ENCODE results near the gene PHF19. TPM values are rescaled to one million over a fixed set of nuclear protein-coding genes. Genes with fewer than 3 reads are reported as not detected.

PHF19 gene
- total RNA-seq, 1 experiment from 2014 or later: 77.5 TPM

DNA sequence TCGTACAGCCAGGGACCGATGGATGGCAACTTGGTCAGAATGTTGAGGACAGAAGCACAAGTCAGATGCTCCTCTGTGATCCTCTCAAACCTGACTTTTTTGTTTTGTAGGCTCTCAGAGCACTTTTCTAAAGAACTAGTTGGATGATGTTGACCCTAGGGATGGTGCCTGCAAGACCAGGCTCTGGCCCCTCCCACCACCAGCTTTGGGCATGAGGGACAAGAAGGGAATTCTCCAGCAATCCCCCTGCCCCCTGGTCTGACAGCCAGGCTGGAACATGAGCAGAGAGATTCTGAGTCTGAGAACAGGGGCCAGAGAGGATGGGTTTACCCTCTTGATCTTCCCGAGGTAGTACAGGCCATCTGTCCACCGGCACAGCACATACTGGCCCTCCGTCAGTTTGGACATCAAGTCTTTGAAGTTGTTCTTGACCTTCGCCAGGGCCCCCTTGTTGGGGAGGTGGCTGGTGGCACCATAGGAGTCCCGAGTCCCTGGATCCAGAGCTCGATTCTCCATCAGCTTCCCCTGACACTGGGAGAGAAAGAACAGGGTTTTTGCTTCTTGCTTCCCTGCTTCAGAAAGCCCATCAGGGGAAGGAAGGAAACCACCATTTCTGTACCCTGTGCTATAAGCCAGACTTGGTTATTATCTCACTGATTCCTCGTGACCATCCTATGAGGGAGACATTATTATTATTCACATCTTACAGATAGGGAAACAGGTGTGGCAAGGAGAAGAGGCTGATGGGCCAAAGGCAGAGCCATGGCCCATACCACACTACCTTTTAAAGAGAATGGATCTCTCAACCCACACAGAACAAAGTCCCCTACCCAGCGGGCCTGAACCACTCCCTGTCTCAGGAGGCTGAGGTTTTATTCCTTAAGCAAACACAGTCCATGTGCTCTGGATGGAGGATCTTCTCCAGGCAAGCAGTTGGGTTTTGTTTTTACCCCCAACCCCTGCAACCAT lies 2.5 kb downstream of the PHF19 start:
- DNase-seq (ENCODE audit: low read depth): no peak

DNA sequence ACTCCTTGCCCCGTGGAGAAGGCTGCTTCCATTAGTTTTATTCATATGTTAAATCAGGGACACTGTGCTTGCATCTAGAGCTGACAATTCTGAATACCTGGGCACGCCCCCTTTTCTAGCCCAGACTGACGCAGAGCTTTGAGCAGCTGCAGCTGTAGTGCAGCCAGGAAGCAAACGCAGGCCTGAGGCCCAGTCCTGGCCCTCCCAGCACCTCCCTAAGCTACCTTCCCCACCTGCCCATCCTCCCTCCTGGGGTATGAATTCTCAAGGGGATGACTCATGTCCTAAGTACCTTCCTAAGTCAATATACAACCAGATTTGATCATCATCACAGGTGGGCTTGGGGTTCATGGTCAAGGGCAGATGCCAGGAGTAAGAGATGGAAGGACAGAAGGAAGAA lies 3.5 kb downstream of the PHF19 start:
- DNase-seq (ENCODE audit: low read depth): no peak

GRCh38 chr9:120872791-120873502 lies 4.0 kb downstream of the PHF19 start:
- no peak for DNase-seq (ENCODE audit: low read depth)

- no peak for DNase-seq (ENCODE audit: low read depth)
These were observed 6.8 kb downstream of the PHF19 start for GRCh38 chr9:120870206-120870605.

DNA sequence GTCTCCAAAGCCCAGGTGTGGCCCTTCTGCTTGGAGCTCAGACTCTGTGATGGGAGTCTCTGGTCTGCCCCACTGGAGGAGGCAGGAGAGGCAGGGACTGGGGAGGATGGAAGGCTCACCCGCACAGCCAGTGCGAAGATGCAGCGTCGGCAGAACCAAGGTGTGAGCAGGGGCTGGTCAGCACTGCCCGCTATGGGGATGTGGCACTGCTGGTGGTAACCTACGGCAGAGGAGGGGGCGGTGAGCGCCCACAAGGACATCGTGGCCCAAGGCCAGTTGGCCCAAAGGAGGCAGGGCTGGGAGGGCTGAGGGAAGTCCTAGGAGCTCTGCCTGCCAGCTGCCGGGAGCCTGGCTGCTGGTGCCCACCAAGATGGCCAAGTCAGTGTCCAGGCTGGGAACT lies 7.3 kb downstream of the PHF19 start:
- DNase-seq (ENCODE audit: low read depth): no peak

DNA sequence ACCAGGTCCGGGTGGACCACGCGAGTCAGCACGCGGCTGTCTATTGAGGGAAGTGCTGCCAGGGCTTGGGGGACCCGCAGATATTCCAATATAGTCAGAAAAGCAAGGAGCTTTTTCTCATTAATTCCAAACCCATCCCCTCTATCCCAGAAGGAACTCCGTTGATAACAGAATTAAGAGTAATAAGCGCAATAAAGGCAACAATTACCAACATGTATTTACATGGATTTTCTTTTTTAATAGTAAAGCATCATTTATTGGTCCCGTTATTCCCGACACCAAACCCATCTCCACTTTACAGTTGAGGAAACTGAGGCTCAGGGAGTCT lies 7.7 kb downstream of the PHF19 start:
- DNase-seq (ENCODE audit: low read depth): no peak

DNA sequence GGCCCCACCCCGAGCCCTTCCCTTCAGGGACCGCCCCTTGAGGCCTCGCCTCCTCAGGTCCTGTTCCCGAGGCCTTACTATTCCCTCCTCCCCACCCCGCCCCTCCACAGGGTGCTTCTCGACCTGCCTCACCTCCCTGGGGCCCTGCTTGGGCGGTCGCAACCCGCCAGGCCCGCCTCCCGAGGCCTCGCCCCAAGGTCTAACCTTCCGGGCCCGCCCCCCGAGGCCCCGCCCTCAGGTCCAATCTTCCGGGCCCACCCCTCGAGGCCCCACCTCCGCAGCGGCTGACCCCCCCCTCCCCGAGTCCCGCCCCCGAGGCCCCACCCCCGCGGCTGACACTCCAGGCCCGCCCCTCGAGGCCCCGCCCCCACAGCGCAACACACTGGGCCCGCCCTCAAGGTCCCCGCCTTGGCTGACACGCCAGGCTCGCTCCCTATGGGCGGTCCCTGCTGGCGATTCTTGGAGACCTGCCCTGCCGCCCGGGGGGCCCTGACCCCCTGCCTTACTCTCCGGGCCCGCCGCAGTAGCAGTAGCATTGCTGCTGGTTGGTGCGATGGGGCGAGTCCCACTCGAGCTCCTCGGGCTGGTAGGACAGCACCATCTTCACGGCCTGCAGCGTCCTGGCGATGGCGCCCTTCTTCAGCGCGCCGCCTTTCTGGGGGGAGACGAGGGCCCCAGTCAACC lies 8.2 kb downstream of the PHF19 start:
- DNase-seq (ENCODE audit: low read depth): peak; percentile 90

- peak; percentile 68 for DNase-seq (ENCODE audit: low read depth)
These were observed 8.7 kb downstream of the PHF19 start for GRCh38 chr9:120868339-120868675.

GRCh38 chr9:120867676-120868338 lies 9.2 kb downstream of the PHF19 start:
- no peak for DNase-seq (ENCODE audit: low read depth)

DNA sequence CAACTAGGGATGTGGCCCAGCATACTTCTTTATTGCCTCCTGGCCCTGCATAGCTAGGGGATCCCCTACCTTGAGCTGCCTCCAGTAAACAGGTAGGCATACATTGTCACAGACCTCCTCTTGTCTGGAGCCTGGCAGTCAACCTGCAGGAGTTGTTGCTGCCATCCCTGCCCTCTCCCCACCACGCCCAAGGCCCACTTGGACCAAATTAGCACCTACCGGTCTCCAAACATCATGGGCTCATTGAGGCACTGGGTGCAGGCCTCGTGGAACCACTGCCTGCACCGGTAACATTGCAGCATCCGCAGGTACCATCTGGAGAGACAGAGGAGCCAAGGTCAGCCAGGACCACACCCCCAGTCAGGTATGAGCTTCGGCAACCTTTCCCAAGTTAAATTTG lies 10.3 kb downstream of the PHF19 start:
- no peak for DNase-seq (ENCODE audit: low read depth)

- DNase-seq (ENCODE audit: low read depth): no peak
These were observed 11.2 kb downstream of the PHF19 start for GRCh38 chr9:120865809-120866208.

DNA sequence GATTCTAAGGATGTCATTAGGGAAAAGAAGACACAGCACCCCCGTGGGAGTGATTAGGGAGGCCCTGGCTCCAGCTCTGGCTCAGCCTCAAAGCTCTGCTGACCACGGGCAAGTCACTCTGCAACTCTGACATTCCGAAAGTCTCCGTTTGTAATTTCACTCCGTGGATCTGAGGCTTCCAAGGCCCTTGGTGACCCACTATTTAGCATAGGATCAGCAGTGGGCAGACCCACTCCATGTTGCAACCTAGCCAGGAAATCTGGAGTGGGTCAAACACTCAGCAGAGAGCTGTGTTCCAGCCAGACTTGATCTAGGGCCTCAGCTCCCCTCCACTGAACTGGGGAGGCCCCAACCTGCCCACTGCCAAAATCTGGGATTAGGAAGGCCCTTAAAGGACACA lies 11.8 kb downstream of the PHF19 start:
- DNase-seq (ENCODE audit: low read depth): no peak

DNA sequence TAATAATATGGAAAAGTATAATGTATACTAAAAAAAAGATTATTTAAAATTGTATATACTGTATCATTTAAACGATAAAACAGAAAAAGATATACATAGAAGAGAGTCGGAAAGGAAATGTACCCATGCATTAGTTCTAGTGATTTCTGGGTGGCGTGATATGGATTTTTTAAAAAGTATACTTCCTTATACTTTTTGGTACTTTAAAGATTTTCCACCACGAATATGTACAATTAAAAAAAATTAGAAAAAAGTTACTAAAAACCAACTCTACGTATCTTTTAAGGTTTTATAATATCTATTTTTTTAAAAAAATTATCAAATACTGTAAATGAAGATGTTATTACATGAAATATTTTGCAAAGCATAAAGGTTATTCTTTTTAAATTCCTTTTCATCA lies 12.3 kb downstream of the PHF19 start:
- DNase-seq (ENCODE audit: low read depth): no peak

DNA sequence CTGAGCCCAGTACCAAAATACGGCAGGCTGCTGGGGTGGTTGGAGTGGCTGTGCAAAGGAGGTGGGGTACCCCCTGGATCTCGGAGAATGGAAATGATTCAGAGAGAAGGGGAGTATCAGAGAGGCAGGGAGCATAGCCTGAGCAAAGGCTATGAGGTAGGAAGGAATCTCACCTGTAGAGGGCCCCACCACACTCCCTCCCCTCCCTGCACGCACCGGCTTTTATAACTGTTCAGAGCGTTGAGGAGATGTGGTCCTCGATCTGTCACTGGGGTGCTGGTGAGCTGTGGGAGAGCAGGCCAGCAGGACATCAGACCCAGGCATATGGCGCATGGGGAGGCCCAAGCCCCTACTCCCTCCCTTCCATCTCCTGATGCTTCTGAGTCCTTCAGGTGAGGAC lies 13.2 kb downstream of the PHF19 start:
- DNase-seq (ENCODE audit: low read depth): no peak

DNA sequence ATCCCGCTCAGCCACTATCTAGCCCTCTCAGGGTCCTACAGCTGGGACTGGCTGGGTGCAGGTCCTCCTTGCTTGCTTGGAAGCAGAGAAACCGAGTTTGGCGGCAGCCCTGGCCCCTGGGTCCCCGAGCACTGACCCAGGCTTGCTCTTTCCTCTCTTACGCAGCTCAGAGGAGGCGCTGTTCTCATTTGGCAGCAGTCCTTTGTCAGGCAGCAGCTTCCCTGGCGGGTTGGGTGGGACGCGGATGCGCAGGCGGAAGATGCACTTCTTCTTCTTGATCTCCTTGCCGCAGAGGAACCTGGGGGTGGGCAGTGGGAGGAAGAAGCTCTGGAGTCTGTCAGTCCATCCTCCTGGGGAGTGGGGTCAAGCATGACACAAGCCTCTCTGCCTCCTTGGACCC lies 14.5 kb downstream of the PHF19 start:
- no peak for DNase-seq (ENCODE audit: low read depth)

DNA sequence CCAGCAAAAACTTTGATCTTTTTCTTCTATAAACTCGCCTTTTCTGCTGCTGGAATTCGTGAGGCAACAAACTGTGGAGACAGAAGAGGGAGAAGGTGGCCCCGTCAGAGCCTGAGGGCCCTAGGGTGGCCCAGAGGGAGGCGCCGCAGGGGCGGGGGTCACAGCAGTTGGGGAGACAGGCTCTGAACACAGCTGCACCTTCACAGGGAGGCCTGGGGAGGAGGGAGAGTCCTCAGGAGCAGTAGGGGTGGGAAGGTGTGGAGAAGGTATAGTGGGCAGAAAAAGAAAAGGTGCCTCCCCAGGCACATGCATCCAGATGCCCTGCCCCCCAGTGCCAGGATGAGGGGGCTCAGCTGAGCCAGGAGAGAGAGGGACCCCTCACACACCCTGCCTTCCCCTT lies 15.1 kb downstream of the PHF19 start:
- DNase-seq (ENCODE audit: low read depth): no peak

DNA sequence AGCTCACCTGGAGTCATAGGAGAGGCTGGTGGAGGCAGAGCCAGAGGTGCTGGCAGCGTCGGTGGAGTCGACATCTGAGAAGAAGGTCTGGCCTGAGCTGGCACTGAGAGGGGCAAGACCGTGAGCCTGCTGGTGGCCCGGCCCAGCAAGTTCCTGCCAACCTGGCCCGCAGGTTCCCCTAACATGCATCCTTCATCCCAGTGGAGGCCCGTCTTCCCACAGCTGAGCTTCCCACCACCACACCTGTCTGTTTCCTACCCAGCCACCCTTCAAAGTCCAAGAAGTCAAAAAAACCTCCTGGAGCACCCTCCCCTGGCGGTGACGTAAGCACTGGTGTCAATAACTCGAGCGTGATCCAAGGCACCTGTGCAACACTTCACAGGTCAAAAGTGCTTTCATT lies 16.9 kb downstream of the PHF19 start:
- DNase-seq (ENCODE audit: low read depth): no peak

GRCh38 chr9:120859361-120859760 lies 17.6 kb downstream of the PHF19 start:
- DNase-seq (ENCODE audit: low read depth): peak; percentile 30

DNA sequence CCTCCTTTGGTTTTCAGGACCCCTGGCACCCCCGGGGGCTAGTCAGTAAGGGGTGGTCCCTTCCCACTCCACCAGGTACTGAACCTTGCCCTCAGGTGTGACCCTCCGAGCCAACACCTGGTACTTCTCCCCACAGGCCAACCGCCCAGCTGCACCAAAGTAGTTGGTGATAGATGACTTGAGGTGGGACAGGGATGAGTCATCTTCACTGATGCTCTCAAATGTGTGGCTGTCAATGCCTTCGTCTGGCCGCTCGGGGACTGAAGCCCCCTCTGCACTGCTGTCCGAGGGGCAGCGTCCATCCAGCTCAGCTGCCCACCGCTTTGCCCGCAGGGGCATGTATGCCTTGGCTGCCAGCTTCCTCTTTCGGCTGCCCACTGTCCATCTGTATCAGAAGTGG lies 19.1 kb downstream of the PHF19 start:
- DNase-seq (ENCODE audit: low read depth): no peak

DNA sequence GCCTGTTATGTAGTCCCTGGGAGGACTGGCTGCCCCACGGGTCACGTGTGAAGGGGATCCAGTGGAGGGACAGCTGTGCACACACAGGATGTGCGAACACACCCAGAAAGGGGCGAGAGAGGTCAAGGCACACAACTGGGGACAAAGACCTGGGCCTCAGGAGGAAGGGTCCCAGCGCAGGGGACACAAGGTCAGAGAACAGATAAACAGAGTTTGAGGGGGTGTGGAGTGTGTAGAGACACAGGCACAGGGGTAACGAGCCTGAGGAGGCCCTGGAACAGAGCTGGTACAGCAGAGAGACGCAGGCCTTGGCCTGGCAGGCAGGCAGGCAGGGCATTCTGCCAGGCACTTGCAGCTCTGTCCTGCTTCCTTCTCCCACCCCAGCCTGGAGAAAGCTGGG lies 19.5 kb downstream of the PHF19 start:
- DNase-seq (ENCODE audit: low read depth): no peak

DNA sequence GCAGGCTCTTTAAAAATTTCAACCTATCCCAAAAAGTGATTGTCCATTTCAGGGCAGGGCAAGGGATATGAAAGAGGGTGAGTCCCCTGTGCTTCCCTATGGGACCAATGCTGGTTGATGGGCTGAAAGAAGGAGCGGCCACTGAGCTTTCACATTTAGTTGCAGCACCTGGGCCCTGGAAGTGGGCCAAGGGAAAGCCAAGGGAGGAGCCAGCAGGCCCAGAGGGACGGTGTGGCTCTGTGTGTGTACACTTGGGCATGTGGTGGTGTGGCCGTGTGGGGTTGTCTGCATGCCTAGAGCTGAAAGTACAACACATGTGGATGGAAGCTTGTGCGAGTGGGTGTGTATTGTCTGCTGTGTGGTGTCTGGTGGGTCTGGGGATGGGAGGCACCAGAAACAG lies 20.3 kb downstream of the PHF19 start:
- no peak for DNase-seq (ENCODE audit: low read depth)
